SH-SY5Y (cell line): ENCODE data around the gene PDXK.

ENCODE experiments used
- GATA2 ChIP-seq: IDR thresholded peaks from 2 replicates; pipeline ENCODE4 v1.6.1; 2011; ENCODE audit warnings: mild to moderate bottlenecking, low read depth, low read length
- GATA3 ChIP-seq: IDR thresholded peaks from 2 replicates; pipeline ENCODE4 v1.6.1; 2011; ENCODE audit warnings: low read depth, mild to moderate bottlenecking, low read length, moderate library complexity

DNA sequence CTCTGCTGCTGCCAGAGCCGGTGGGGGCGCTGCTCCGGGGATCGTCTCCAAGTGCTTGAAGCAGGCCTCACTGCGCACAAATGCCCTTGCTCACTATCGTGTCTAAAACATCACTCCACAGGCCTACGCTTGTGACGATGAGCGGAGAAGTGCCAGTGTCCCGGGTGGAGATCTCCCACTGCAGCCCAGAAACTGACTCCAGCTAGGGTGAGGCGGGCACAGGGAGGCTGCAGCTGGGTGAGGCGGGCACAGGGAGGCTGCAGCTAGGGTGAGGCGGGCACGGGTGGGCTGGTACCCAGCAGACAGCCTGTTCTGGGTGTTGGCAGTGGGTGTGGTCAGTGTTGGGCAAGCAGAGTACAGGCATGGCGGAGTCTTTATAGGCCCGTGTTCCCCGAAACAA is 22.7 kb upstream of the PDXK start:
- TF ChIP-seq GATA3 = no peak
- TF ChIP-seq GATA2 = no peak
